A549 (cell line): ENCODE data around the gene FAM163A.

ENCODE experiments used
- CEBPB ChIP-seq, 2 experiments: fragments of >200 bp in 1 of 2; sonication (Bioruptor Twin) in 1 of 2; formaldehyde crosslinking in 1 of 2; IDR thresholded peaks; 2 replicates each; pipeline ENCODE4 v1.6.1; 2012 to 2016
- CHD2 ChIP-seq: fragments of 150-350 bp; IDR thresholded peaks from 2 replicates; pipeline ENCODE4 v1.6.1; 2014; ENCODE audit warnings: low read length; ENCODE audit not compliant: partially characterized antibody
- EP300 ChIP-seq, 2 experiments: fragments of >200 bp; sonication (Bioruptor Twin); formaldehyde crosslinking; IDR thresholded peaks; 2 replicates in 1 of 2; 3 replicates in 1 of 2; pipeline ENCODE4 v1.6.1; 2016 to 2017
- HEYL ChIP-seq: fragments of 250-450 bp; sonication (Bioruptor Pico); IDR thresholded peaks from 2 replicates; pipeline ENCODE4 v1.8.0; 2021; ENCODE audit warnings: mild to moderate bottlenecking, moderate library complexity
- JUN ChIP-seq, 2 experiments: fragments of >200 bp; sonication (Bioruptor Twin); formaldehyde crosslinking; IDR thresholded peaks; 2 replicates in 1 of 2; 3 replicates in 1 of 2; pipeline ENCODE4 v1.6.1; 2016 to 2017
- PBX3 ChIP-seq: IDR thresholded peaks from 2 replicates; pipeline ENCODE4 v1.6.1; 2012
- RFX5 ChIP-seq: fragments of 450-650 bp; IDR thresholded peaks from 2 replicates; pipeline ENCODE4 v1.7.1; 2014; ENCODE audit warnings: antibody characterized with exemption, mild to moderate bottlenecking, moderate library complexity
- RNF2 ChIP-seq: fragments of 200-600 bp; sonication (generic); IDR thresholded peaks from 2 replicates; pipeline ENCODE4 v1.6.1; 2016; ENCODE audit warnings: low read depth, mild to moderate bottlenecking, antibody characterized with exemption, moderate library complexity, borderline replicate concordance
- TF ChIP-seq, protein P1 (sequence below): fragments of >200 bp; sonication (Bioruptor Twin); formaldehyde crosslinking; IDR thresholded peaks from 3 replicates; pipeline ENCODE4 v1.5.1; 2016

- TF ChIP-seq RFX5 (no peak), EP300 (IDR thresholded peaks at IDR 0.05) (no peak), PBX3 (no peak), RNF2 (no peak), CEBPB (IDR thresholded peaks at IDR 0.05) (no peak), JUN (IDR thresholded peaks at IDR 0.05) (no peak), CHD2 (no peak), HEYL (no peak)
- TF ChIP-seq, protein P1, sequence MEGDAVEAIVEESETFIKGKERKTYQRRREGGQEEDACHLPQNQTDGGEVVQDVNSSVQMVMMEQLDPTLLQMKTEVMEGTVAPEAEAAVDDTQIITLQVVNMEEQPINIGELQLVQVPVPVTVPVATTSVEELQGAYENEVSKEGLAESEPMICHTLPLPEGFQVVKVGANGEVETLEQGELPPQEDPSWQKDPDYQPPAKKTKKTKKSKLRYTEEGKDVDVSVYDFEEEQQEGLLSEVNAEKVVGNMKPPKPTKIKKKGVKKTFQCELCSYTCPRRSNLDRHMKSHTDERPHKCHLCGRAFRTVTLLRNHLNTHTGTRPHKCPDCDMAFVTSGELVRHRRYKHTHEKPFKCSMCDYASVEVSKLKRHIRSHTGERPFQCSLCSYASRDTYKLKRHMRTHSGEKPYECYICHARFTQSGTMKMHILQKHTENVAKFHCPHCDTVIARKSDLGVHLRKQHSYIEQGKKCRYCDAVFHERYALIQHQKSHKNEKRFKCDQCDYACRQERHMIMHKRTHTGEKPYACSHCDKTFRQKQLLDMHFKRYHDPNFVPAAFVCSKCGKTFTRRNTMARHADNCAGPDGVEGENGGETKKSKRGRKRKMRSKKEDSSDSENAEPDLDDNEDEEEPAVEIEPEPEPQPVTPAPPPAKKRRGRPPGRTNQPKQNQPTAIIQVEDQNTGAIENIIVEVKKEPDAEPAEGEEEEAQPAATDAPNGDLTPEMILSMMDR = no peak
Observed at GRCh38 chr1:179757933-179758332, 14.8 kb downstream of the FAM163A start.
